Measurements from ENCODE around the gene FNDC1. TPM values are rescaled to one million over a fixed set of nuclear protein-coding genes. Genes with fewer than 3 reads are reported as not detected.

Gene FNDC1
- total RNA-seq, 4 donors from 2014 or later = 2.3 to 6.6 (median 4.6) TPM

GRCh38 chr6:159156089-159156488 lies 13.1 kb upstream of the FNDC1 start:
- TF ChIP-seq CTCF (IDR thresholded peaks at IDR 0.05; ENCODE audit: low read depth) = no peak

DNA sequence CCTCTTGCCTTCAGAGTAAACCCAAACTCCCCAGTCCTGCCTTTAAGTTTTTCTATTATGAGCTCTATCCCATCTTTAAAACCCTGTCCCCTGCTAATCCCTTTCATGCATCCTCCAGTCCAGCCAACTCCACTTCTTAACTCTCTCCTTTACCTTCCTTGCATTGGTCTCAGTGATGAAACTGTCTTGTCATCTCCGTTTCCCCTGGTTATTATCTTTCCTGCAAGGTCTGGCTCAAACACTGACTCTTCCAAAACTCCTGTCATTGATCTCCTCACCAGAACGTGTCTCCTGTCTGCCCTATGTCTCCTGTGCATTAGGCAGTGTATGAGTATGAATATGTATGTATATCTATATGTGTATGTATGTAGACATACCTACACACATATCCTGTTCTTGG lies 11.8 kb upstream of the FNDC1 start:
- TF ChIP-seq CTCF (IDR thresholded peaks at IDR 0.05; ENCODE audit: low read depth) = no peak

GRCh38 chr6:159161839-159162238 lies 7.4 kb upstream of the FNDC1 start:
- TF ChIP-seq CTCF (IDR thresholded peaks at IDR 0.05; ENCODE audit: low read depth) = no peak

DNA sequence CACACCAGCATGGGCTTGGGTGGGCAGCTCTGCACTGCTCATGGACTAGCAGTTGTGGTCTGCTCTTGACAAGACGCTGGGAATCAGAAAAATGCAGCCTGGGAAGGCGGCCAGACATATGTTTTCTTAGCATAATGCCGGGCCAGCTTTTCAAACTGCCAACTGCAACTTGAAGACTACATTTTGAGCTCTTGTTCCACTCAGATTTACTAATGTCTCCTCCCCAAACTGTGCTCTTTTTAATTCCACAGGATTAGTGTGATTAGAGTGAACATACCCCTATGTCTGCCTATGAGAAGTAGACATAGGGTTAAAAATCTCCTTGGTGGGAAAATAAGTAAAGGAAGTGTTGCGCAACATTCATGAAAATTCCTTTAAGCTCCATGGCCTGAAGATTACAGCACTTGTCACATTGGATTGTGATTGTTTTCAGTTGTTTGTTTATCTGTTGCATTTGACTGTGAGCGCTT lies 5.3 kb upstream of the FNDC1 start:
- TF ChIP-seq CTCF (IDR thresholded peaks at IDR 0.05; ENCODE audit: low read depth) = no peak

DNA sequence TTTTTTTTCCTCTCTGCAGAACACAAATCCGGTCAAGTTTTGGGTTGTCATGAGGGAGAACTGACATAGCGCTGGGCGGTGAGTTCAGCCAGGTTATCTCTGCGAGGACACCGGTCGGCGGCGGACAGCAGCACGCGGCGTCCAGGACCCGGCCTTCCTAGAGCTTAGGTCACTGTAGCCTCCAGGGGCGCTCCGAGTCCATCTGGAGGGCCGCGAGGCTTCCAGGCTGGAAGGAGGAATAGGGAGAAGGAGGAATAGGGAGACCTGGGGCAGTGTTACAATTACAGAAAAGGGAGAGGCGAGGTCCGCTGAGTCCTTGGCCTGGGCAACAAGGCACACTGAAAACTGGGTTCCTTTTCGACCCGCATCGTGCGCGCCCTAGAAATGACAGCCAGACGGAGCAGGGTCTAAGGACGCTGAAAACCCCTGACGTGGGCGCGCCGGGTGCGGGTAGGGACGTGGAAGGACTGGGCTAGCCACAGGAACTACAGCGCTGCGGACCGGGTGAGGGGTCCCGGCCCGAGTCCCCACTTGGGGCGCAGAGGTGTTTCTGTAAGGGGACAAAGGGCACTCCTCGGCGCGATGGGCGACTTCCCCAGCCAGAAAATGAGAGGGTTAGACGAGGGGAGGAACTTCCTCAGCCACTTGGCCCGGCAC lies 536 bp upstream of the FNDC1 start:
- TF ChIP-seq CTCF (IDR thresholded peaks at IDR 0.05; ENCODE audit: low read depth) = no peak

DNA sequence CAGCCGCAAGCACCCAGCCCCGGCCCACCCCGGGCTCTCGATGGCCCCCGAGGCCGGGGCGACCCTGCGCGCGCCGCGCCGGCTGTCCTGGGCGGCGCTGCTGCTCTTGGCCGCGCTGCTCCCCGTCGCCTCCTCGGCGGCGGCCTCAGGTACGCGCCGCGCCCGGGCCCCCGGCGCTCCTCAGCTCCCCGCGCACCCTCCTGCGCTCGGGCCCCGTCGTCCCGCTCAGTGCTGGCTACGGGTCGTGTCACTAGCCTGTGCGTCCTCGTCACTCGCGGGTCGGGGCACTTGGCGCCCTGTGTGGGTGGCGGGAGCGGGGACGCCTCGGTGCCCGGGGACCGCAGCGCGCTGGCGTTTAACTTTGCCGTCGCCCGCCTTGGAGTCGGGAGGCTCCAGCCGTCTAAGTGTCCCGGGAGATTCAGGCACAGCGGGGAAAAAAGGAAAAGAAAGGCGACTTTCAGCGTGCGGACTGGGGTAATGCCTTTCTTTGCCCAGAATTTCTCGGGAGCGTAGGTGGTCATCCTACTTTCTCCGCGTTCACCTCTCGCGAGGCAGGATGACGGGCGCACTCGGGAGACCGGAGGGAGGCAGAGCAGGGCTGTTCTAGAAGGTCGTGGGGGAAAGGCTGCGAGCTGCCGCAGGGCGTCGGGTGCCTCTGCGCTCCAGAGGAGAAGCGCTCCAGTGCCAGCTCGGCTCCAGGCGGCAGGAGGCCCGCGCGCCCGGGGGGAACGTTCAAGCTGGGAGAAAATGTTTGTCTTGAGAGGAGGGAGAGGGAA lies 545 bp downstream of the FNDC1 start:
- TF ChIP-seq CTCF (IDR thresholded peaks at IDR 0.05; ENCODE audit: low read depth) = no peak

DNA sequence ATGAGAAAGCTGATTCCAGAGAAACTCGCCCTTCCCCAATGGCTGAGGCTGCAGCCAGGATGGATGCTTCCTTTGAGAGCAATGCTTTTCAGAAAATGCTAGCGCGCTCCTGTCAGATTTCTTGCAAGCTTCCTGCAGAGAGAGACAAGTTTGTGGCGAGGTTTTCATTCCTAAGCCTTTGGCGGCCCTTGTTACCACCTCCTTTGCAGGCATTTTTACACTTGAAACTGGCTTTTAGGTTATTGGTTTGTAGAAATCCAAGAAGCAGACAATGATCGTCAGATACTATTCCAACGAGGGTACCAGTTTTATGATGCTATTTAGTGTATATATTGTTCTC lies 1.1 kb downstream of the FNDC1 start:
- TF ChIP-seq CTCF (IDR thresholded peaks at IDR 0.05; ENCODE audit: low read depth) = no peak

Data from subcutaneous adipose tissue (tissue), 4 donors.